Stomach (tissue), 19 donors: ENCODE measurements around the gene RAMACL. TPM values are rescaled to one million over a fixed set of nuclear protein-coding genes. Genes with fewer than 3 reads are reported as not detected.
"Not testable (repeated sequence)": the region's sequence is repeated elsewhere in the genome, so short reads cannot be mapped to it uniquely, and the experiment has no call there.

ENCODE experiments used
- DNase-seq, 2 donors: peaks; one replicate each; pipeline versions ENCODE4 v3.0.0 to v3.0.0-alpha.2; 2013 to 2019
- H3K27ac ChIP-seq, 5 donors: fragments of 200-600 bp in 4 of 5; sonication (generic) in 4 of 5; one replicate each; pipeline ENCODE4 v1.5.1; 2013 to 2019; ENCODE audit warnings: mild to moderate bottlenecking in 1 of 5, moderate library complexity in 1 of 5
- H3K27me3 ChIP-seq, 3 donors: fragments of 200-600 bp; sonication (generic); one replicate each; pipeline ENCODE4 v1.5.1; 2017 to 2019; ENCODE audit warnings: mixed run types in 1 of 3
- H3K36me3 ChIP-seq, 4 donors: fragments of 200-600 bp; sonication (generic); 1 replicate in 3 of 4; 2 replicates in 1 of 4; pipeline ENCODE4 v1.5.1; 2016 to 2019
- H3K4me1 ChIP-seq, 4 donors: fragments of 200-600 bp; sonication (generic); one replicate each; pipeline ENCODE4 v1.5.1; 2016 to 2019
- H3K4me3 ChIP-seq, 4 donors: fragments of 200-600 bp; sonication (generic) in 3 of 4; one replicate each; pipeline ENCODE4 v1.5.1; 2016 to 2019; ENCODE audit warnings: mild to moderate bottlenecking in 1 of 4
- H3K9me3 ChIP-seq, 4 donors: fragments of 200-600 bp; sonication (generic); one replicate each; pipeline ENCODE4 v1.5.1; 2016 to 2019
- CTCF ChIP-seq, 7 experiments: fragments of 450-650 bp in 4 of 7; fragments of 200-600 bp in 3 of 7; sonication (generic) in 3 of 7; IDR thresholded peaks; one replicate each; pipeline ENCODE4 v1.5.1; 2016 to 2019; ENCODE audit warnings: antibody characterized with exemption in 7 of 7, control low read depth in 2 of 7, mild to moderate bottlenecking in 1 of 7
- EP300 ChIP-seq: sonication (generic); formaldehyde crosslinking; IDR thresholded peaks from one replicate; pipeline ENCODE4 v1.6.1; 2017; ENCODE audit warnings: antibody characterized with exemption
- POLR2A ChIP-seq, 4 donors: fragments of 450-650 bp; IDR thresholded peaks; one replicate each; pipeline ENCODE4 v1.6.1; 2016; ENCODE audit warnings: antibody characterized with exemption in 4 of 4, control low read depth in 2 of 4, mild to moderate bottlenecking in 1 of 4, moderate library complexity in 1 of 4
- POLR2AphosphoS5 ChIP-seq, 3 donors: sonication (generic); formaldehyde crosslinking; IDR thresholded peaks; one replicate each; pipeline ENCODE4 v1.6.1; 2016; ENCODE audit warnings: antibody characterized with exemption in 3 of 3
- WGBS, 5 donors: extraction: QIAGEN DNeasy Blood & Tissue Kit in 3 of 5; methylation state at CpG; one replicate each; pipeline versions ENCODE4 v1.1.5 to v1.1.7; 2013 to 2018; 5-methylcytosine and 5-hydroxymethylcytosine counted together
- intact Hi-C: fragments of 100-400 bp; cut with DNase I; formaldehyde crosslinking; loops from one replicate; pipeline ENCODE4 v1.15.1; 2023; ENCODE audit warnings: low total_unique reads
- long read RNA-seq, 10 donors: transcript quantifications; one replicate each; lab custom pipeline, GENCODE V29; 2026
- polyA plus RNA-seq, 3 donors: library from polyadenylated mRNA; stranded (reverse); fragments of 200-250 nt; gene quantifications; one replicate each; pipeline ENCODE4 v1.2.3, GENCODE V29; 2013
- total RNA-seq, 5 donors: library from RNA; depleted of rRNA; stranded (reverse); fragments of >200 nt; gene quantifications; one replicate each; pipeline versions ENCODE4 v1.1.0 to v1.2.3, GENCODE V29; 2014 to 2016
- donor health status: healthy with polysubstance abuse.
- donor health status: Bipolar disorder and iron deficiency.
- donor health status: healthy.

RAMACL gene
- total RNA-seq (1 to 10 TPM in 3 of 5 donors, not detected in 2; 3.5 to 9.0 (median 5.5) TPM), polyA plus RNA-seq (under 1 TPM in 2 of 3 donors, not detected in 1; 0.25 to 0.46 TPM)
- long read RNA-seq, donor 1, transcript RAMACL-201 (1 exons, 1,991 nt), result major isoform, 12 of 12 reads
- long read RNA-seq, donor 1, partial matches to known transcripts, result 0 of 12 reads
- long read RNA-seq, donor 1, other reads (novel, unspliced or antisense), result 0 of 12 reads
- long read RNA-seq, donor 2, transcript RAMACL-201 (1 exons, 1,991 nt), result major isoform, 12 of 12 reads
- long read RNA-seq, donor 2, partial matches to known transcripts, result 0 of 12 reads
- long read RNA-seq, donor 2, other reads (novel, unspliced or antisense), result 0 of 12 reads
- long read RNA-seq, donor 3, transcript RAMACL-201 (1 exons, 1,991 nt), result major isoform, 14 of 14 reads
- long read RNA-seq, donor 3, partial matches to known transcripts, result 0 of 14 reads
- long read RNA-seq, donor 3, other reads (novel, unspliced or antisense), result 0 of 14 reads
- long read RNA-seq, donor 4, partial matches to known transcripts, result 0 of 2 reads
- long read RNA-seq, donor 4, other reads (novel, unspliced or antisense), result 0 of 2 reads
- long read RNA-seq, donor 5, transcript RAMACL-201 (1 exons, 1,991 nt), result major isoform, 11 of 11 reads
- long read RNA-seq, donor 5, partial matches to known transcripts, result 0 of 11 reads
- long read RNA-seq, donor 5, other reads (novel, unspliced or antisense), result 0 of 11 reads
- long read RNA-seq, donor 6, transcript RAMACL-201 (1 exons, 1,991 nt), result major isoform, 43 of 43 reads
- long read RNA-seq, donor 6, partial matches to known transcripts, result 0 of 43 reads
- long read RNA-seq, donor 6, other reads (novel, unspliced or antisense), result 0 of 43 reads
- long read RNA-seq, donor 7, transcript RAMACL-201 (1 exons, 1,991 nt), result major isoform, 22 of 22 reads
- long read RNA-seq, donor 7, partial matches to known transcripts, result 0 of 22 reads
- long read RNA-seq, donor 7, other reads (novel, unspliced or antisense), result 0 of 22 reads
- long read RNA-seq, donor 8, transcript RAMACL-201 (1 exons, 1,991 nt), result major isoform, 22 of 22 reads
- long read RNA-seq, donor 8, partial matches to known transcripts, result 0 of 22 reads
- long read RNA-seq, donor 8, other reads (novel, unspliced or antisense), result 0 of 22 reads
- long read RNA-seq, donor 9, transcript RAMACL-201 (1 exons, 1,991 nt), result major isoform, 27 of 27 reads
- long read RNA-seq, donor 9, partial matches to known transcripts, result 0 of 27 reads
- long read RNA-seq, donor 9, other reads (novel, unspliced or antisense), result 0 of 27 reads
- long read RNA-seq, donor 10, transcript RAMACL-201 (1 exons, 1,991 nt), result major isoform, 6 of 6 reads
- long read RNA-seq, donor 10, partial matches to known transcripts, result 0 of 6 reads
- long read RNA-seq, donor 10, other reads (novel, unspliced or antisense), result 0 of 6 reads

- intact Hi-C loops, result no loop called here
- Histone ChIP-seq H3K27ac (no peak within 1 kb of the TSS), H3K4me1 (peaks cover 13 to 42% (median 18%) of the 10 kb centered on the region in 4 donors), H3K27me3 (no peaks in the 10 kb centered on the region), H3K9me3 (no peaks in the 10 kb centered on the region), H3K4me3 (no peak within 1 kb of the TSS), H3K36me3 (no peaks in the 10 kb centered on the region)
- peak; percentile 40 to 61 for DNase-seq
- TF ChIP-seq POLR2A (IDR thresholded peaks at IDR 0.05) (no peak), POLR2AphosphoS5 (IDR thresholded peaks at IDR 0.05) (no peak), EP300 (no peak), CTCF (IDR thresholded peaks at IDR 0.05) (no peak)
- 91 to 97% (median 95%) methylated on average over 7 to 9 of the region's 9 CpGs for WGBS, 5 donors
Measured at GRCh38 chr6:166586424-166587156, at the start of gene RAMACL. Gene RAMACL (minus strand): TSS chr6:166586678. CDS start chr6:166586477, 201 bp downstream.

GRCh38 chr6:166635013-166635970, 48.8 kb upstream of the RAMACL start:
- Histone ChIP-seq H3K36me3 (no peaks in the 10 kb centered on the region), H3K27ac (no peak overlapping the region), H3K4me3 (no peak overlapping the region), H3K4me1 (peaks cover 0 to 17% (median 11%) of the 10 kb centered on the region in 4 donors), H3K9me3 (no peaks in the 10 kb centered on the region), H3K27me3 (no peaks in the 10 kb centered on the region)
- intact Hi-C loops, result no loop called here
- TF ChIP-seq POLR2AphosphoS5 (IDR thresholded peaks at IDR 0.05), result no peak
- no peak for TF ChIP-seq POLR2A (IDR thresholded peaks at IDR 0.05)
- no peak for TF ChIP-seq EP300
- no peak for TF ChIP-seq CTCF (IDR thresholded peaks at IDR 0.05)
- no peak for DNase-seq
- 89 to 94% (median 92%) methylated on average over 17 to 20 of the region's 20 CpGs for WGBS, 5 donors

- DNase-seq, H3K27me3 ChIP-seq, H3K4me3 ChIP-seq, H3K9me3 ChIP-seq, H3K36me3 ChIP-seq, H3K27ac ChIP-seq, intact Hi-C loops: not testable (repeated sequence)
- WGBS, 5 donors, result 90 to 97% (median 94%) methylated on average over 4 of the region's 4 CpGs
- H3K4me1 ChIP-seq, result peaks cover 0 to 13% (median 9%) of the 10 kb centered on the region in 4 donors
Measured at GRCh38 chr6:166634581-166634980, 48.1 kb upstream of the RAMACL start.
